ENCODE results near the gene DAB2IP.

GRCh38 chr9:121682926-121683515 lies 31.6 kb downstream of the DAB2IP start:
- no peak for TF ChIP-seq CTCF (IDR thresholded peaks at IDR 0.05; ENCODE audit: low read depth, low read length, poor library complexity, severe bottlenecking)
- no peak for TF ChIP-seq EZH2phosphoT487 (IDR thresholded peaks at IDR 0.05; ENCODE audit: borderline replicate concordance, low read length)
